Hypothalamus (tissue), 51 donors: ENCODE data around the gene ABHD12.
A peak's percentile ranks its signal among the peaks of the same experiment; 100 is the strongest.

ENCODE experiments used
- DNase-seq, 51 donors: peaks; one replicate each; lab custom pipeline; 2025; lab: John Stamatoyannopoulos, UW

ABHD12 gene

GRCh38 chr20:25382704-25383370 is 7.8 kb downstream of the ABHD12 start:
- peak in 1 of 51 donors; percentile 11 for DNase-seq

- DNase-seq, result no peak
Observed at GRCh38 chr20:25380945-25381614, 9.6 kb downstream of the ABHD12 start.

DNA sequence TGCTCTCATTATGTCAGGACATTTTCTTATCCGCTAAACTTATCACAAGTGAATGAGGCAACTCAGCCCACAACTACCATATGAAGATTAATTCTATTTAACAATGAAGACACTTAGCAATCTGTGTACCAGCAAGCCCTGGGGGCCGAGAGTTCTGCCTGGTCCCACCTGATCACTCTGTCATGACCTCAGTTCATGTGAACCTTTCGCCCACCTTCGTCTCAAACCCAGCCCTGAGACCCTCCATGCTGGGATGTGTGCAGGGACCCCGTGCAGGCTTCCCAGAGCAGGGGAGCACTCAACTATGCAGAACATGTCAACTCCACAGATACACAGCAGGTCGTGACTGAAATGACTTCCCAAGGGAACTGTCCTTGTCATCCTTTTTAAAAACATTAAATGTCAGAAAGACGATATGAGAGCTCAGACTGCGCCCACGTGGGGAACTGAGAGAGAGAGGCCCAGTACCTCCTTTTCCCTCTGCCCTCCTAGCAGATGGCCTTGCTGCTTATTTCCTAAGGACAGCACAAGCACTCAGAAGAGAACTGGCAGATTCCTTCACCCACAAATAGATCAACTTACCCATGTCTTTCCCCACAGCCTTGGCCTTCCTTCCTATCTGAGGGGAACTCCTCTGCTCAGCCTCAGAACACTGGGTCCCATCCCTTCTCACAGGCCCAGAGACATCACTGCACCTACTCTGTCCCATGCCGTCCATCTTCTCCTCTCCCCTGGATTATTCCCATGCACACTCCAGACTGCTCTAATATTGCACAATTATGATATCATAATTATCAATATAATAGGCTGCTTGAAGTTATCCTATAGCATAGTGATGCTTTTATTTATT is 11.5 kb downstream of the ABHD12 start:
- DNase-seq, result no peak

DNA sequence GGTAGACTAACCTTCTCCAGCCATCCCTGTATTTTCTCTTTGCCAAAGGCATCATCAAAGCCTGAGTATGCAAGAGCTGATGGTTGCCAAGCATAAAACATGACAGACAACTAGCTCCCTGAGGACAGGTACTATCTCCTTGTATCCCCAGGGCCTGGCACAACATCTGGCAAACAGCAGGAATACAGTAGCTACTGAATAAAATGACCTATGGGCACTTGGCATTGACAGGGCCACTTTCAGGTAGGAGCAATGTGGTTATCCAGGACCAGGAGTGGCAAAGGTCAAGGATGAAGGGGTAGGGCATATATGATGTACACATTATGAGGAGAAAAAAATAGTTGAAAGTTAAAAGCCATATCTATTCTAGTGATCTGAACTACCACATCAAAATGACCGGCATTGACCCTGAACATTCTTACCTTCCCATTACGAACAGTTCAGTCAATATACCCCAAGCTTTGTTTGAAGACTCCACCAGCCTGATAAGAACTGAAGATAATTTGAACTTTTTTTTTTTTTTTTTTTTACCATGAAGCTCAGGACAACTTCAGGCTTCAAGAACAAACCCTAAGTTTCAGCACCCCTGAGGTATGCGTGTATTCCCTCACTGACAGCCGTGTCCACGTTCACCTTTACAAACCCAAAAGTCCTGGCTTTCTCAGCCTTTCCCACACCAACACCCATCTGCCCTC is 12.3 kb downstream of the ABHD12 start:
- DNase-seq, result no peak

- peak in 1 of 51 donors; percentile 8 for DNase-seq
Observed at GRCh38 chr20:25376886-25377285, 13.7 kb downstream of the ABHD12 start.

DNA sequence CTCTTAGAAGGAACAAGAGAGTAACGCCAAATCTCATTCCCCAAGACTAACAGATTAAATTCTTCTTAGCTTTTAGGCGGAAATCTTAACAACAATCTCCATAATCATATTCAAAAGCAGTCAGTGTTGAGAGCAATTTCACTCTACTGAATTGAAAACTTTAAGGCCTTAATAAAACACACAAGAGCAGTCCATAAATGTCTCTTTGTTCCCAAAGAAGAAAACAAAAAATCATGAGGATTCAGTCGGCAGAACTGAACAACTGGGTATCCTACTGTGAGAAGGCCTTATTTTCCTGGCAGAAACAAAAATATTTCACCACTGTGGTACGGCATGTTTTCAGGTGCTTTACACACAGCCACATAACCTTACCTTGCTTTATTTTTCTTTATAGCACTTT is 14.4 kb downstream of the ABHD12 start:
- DNase-seq, result no peak

DNA sequence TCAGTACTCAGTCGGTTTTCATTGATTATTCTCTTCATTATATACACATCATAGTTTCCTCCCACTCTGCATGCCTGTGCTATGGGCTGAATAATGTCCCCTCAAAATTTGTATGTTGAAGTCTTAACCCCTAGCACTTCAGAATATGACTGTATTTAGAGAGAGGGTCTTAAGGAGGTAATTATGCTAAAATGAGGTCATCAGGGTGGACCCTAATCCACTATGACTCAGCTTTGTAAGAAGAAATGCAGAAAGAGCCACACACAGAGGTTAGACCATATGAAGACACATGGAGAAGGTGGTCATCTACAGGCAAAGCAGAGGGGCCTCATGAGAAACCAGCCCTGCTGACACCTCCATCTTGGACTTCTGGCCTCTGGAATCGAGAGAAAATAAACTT is 15.8 kb downstream of the ABHD12 start:
- no peak for DNase-seq

DNA sequence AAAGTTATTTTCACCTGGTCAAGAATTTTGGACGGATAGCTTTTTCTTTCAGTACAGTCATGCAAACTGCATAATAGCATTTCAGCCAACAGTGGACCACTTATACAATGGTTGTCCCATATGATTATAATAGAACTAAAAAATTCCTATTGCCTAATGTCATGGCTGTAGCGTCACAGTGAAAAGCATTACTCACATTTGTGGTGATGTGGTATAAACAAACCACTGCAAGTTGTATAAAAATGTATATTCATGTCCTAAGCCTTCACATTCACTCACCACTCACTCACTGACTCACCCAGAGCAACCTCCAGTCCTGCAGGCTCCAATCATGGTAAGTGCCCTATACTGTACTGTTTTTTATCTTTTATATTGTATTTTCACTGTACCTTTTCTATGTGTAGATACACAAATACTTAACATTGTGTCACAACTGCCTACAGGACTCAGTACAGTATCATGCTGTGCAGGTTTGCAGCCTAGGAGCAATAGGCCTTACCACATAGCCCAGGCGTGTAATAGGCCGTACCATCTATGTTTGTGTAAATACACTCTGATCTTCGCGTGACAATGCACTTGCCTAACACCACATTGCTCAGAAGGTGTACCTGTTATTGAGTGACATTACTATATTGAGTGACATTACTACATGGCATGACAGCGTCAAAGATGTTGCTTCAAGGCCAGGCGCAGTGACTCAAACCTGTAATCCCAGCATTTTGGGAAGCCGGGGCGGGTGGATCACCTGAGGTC is 17.9 kb downstream of the ABHD12 start:
- no peak for DNase-seq

DNA sequence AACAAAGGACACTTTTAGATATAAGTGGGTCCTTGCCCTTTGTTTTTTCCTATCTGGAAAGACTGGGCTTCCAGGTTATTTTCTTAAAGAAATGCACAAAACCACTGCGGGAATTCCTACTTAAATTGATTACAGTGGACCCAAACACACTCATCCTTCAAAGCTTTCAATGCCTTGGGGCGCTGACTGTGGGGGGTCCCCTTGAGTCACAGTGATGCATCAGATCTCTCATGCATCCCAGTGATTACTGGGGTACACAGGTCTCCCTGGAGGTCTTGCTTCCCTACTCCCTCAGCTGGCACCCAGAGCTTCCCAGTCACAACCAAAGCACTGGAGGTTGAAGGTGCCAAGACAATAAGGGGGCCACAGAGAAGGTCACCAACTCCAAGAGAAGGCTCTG is 20.7 kb downstream of the ABHD12 start:
- DNase-seq, result no peak

GRCh38 chr20:25369529-25369928 is 21.1 kb downstream of the ABHD12 start:
- no peak for DNase-seq

GRCh38 chr20:25368976-25369375 is 21.7 kb downstream of the ABHD12 start:
- DNase-seq, result no peak

GRCh38 chr20:25368526-25368925 is 22.1 kb downstream of the ABHD12 start:
- no peak for DNase-seq

GRCh38 chr20:25364879-25365699 is 25.5 kb downstream of the ABHD12 start:
- no peak for DNase-seq

DNA sequence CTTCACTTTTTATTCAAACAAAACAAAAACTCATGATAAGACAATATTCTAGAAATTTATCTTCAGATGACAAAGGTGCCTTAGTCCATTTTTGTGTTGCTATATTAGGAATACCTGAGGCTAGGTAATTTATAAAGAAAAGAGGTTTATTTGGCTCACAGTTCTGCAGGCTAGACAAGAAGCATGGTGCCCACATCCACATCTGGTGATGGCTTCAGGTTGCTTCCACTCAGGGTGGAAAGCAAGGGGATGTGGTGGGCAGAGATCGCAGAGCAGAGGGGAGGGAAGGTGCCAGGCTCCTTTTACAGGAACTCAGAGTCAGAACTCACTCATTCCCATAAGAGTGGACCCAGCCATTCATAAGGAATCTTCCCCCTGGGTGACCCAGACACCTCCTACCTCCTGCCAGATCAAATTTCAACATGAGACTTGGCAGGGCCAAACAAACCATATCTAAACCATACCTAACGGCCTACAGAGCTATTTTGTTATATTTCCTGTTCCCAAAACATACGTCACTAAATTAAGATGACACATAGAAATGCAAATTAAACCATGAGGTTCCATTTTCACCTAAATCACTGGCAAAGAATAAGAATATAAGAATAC is 26.4 kb downstream of the ABHD12 start:
- no peak for DNase-seq

DNA sequence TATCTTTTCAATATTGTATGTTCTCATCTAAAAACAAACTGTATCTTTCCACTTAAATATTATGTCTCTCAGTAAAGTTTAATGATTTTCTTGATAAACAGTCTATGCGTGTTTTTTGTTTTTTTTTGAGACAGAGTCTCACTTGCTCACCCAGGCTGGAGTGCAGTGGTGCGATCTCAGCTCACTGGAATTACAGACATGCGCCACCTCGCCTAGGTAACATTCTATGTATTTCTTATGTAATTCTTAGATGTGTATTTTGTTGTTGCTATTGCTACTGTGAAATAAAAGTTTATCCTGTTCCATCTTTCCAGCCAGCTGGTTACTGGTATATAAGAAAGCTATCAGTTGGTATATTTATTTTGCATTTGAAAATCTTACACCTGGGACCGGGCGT is 29.4 kb downstream of the ABHD12 start:
- no peak for DNase-seq

- no peak for DNase-seq
Observed at GRCh38 chr20:25360631-25361286, 29.9 kb downstream of the ABHD12 start.

GRCh38 chr20:25356271-25356933 is 34.2 kb downstream of the ABHD12 start:
- peak in 4 of 51 donors; percentile 13 to 68 (median 31) for DNase-seq

DNA sequence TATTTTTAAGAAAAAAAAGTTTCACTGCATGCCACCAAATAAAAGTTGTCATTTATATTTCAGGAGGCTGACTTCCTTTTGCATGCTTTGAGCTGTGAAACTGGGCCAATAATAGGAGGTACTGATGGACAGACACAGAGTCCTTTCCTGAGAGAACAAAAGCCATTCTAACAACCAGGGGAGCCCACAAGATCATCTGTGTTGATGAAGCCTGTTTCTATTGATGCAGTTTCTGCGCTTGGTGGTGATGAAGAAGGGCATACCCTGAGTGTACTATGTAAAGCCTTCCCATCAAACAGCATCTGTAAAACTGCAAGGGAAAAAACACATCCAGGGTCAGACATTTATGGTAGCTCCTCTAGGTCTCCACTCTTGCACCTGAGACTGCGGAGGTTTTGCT is 34.8 kb downstream of the ABHD12 start:
- DNase-seq, result peak in 1 of 51 donors; percentile 13
